HEK293 (cell line): Measurements from ENCODE around the gene PCBP1.

Experiments used
- CTCF ChIA-PET: fragments of 350-600 bp; formaldehyde crosslinking; extraction: SDS; loops from one replicate; lab custom pipeline; 2021; ENCODE audit warnings: antibody characterized with exemption; lab: Yijun Ruan, JAX
- POLR2A ChIA-PET: fragments of 300-600 bp; formaldehyde crosslinking; extraction: SDS; loops from one replicate; lab custom pipeline; 2020; ENCODE audit warnings: antibody characterized with exemption, inconsistent platforms; lab: Yijun Ruan, JAX
- H3K27ac ChIP-seq: fragments of 200-500 bp; sonication (Bioruptor generic); 2 replicates; pipeline ENCODE4 v1.5.1; 2014; ENCODE audit warnings: low read depth, low read length, control low read depth, inconsistent platforms; ENCODE audit errors: extremely low read depth
- H3K36me3 ChIP-seq, 2 experiments: fragments of 200-500 bp in 1 of 2; sonication (Bioruptor generic) in 1 of 2; 1 replicate in 1 of 2; 2 replicates in 1 of 2; pipeline ENCODE4 v1.5.1; 2014 to 2017; ENCODE audit warnings: inconsistent platforms in 2 of 2, low read length in 2 of 2; ENCODE audit not compliant: control insufficient read depth in 2 of 2, insufficient read depth in 1 of 2
- H3K4me1 ChIP-seq: fragments of 200-500 bp; sonication (Bioruptor generic); 2 replicates; pipeline ENCODE4 v1.5.1; 2014; ENCODE audit warnings: mild to moderate bottlenecking, low read length, inconsistent platforms; ENCODE audit not compliant: control insufficient read depth, insufficient read depth
- H3K4me3 ChIP-seq: 2 replicates; pipeline ENCODE4 v1.5.1; 2011; ENCODE audit warnings: low read depth, mild to moderate bottlenecking, control low read depth, low read length, moderate library complexity
- H3K9me3 ChIP-seq: fragments of 200-500 bp; sonication (Bioruptor generic); 2 replicates; pipeline ENCODE4 v1.5.1; 2014; ENCODE audit warnings: low read depth, low read length, inconsistent platforms; ENCODE audit not compliant: control insufficient read depth, insufficient read depth
- OVOL3 ChIP-seq: fragments of 450-650 bp; formaldehyde crosslinking; IDR thresholded peaks from 2 replicates; pipeline ENCODE4 v1.5.1; 2016; ENCODE audit warnings: missing biosample characterization, missing genetic modification characterization
- PRDM4 ChIP-seq: fragments of 450-650 bp; formaldehyde crosslinking; IDR thresholded peaks from 2 replicates; pipeline ENCODE4 v1.5.1; 2017; ENCODE audit warnings: missing biosample characterization, missing genetic modification characterization
- SCRT1 ChIP-seq: fragments of 450-650 bp; formaldehyde crosslinking; IDR thresholded peaks from 2 replicates; pipeline ENCODE4 v1.5.1; 2016; ENCODE audit warnings: missing biosample characterization, missing genetic modification characterization, borderline replicate concordance
- SCRT2 ChIP-seq: fragments of 450-650 bp; formaldehyde crosslinking; IDR thresholded peaks from 2 replicates; pipeline ENCODE4 v1.5.1; 2016; ENCODE audit warnings: missing biosample characterization, missing genetic modification characterization
- WT1 ChIP-seq: fragments of 450-650 bp; formaldehyde crosslinking; IDR thresholded peaks from 2 replicates; pipeline ENCODE4 v1.5.1; 2016; ENCODE audit warnings: missing biosample characterization, missing genetic modification characterization
- YY1 ChIP-seq: fragments of 450-650 bp; formaldehyde crosslinking; IDR thresholded peaks from 2 replicates; pipeline ENCODE4 v1.5.1; 2018; ENCODE audit warnings: missing biosample characterization, missing genetic modification characterization
- ZBTB17 ChIP-seq: fragments of 450-650 bp; formaldehyde crosslinking; IDR thresholded peaks from 2 replicates; pipeline ENCODE4 v1.5.1; 2016; ENCODE audit warnings: missing biosample characterization, missing genetic modification characterization
- ZBTB48 ChIP-seq: fragments of 450-650 bp; formaldehyde crosslinking; IDR thresholded peaks from 2 replicates; pipeline ENCODE4 v1.5.1; 2016; ENCODE audit warnings: missing biosample characterization, missing genetic modification characterization
- ZBTB8A ChIP-seq: fragments of 450-650 bp; formaldehyde crosslinking; IDR thresholded peaks from 2 replicates; pipeline ENCODE4 v1.5.1; 2016; ENCODE audit warnings: missing biosample characterization, missing genetic modification characterization
- ZFHX2 ChIP-seq: fragments of 450-650 bp; formaldehyde crosslinking; conservative IDR thresholded peaks from 2 replicates; pipeline ENCODE4 v1.5.1; 2016; ENCODE audit warnings: missing biosample characterization, missing genetic modification characterization
- ZNF169 ChIP-seq: fragments of 450-650 bp; formaldehyde crosslinking; IDR thresholded peaks from 2 replicates; pipeline ENCODE4 v1.5.1; 2016; ENCODE audit warnings: missing biosample characterization, missing genetic modification characterization
- ZNF221 ChIP-seq: fragments of 450-650 bp; formaldehyde crosslinking; IDR thresholded peaks from 2 replicates; pipeline ENCODE4 v1.5.1; 2017; ENCODE audit warnings: missing biosample characterization, missing genetic modification characterization, borderline replicate concordance
- ZNF292 ChIP-seq: fragments of 450-650 bp; formaldehyde crosslinking; IDR thresholded peaks from 2 replicates; pipeline ENCODE4 v1.5.1; 2016; ENCODE audit warnings: low read depth, missing biosample characterization, missing genetic modification characterization, borderline replicate concordance
- ZNF510 ChIP-seq: fragments of 450-650 bp; formaldehyde crosslinking; IDR thresholded peaks from 2 replicates; pipeline ENCODE4 v1.5.1; 2018; ENCODE audit warnings: mild to moderate bottlenecking, missing genetic modification characterization, missing biosample characterization; ENCODE audit not compliant: insufficient replicate concordance
- ZNF558 ChIP-seq: fragments of 450-650 bp; formaldehyde crosslinking; IDR thresholded peaks from 2 replicates; pipeline ENCODE4 v1.5.1; 2016; ENCODE audit warnings: missing biosample characterization, missing genetic modification characterization
- ZNF560 ChIP-seq: fragments of 450-650 bp; formaldehyde crosslinking; IDR thresholded peaks from 2 replicates; pipeline ENCODE4 v1.5.1; 2017; ENCODE audit warnings: missing biosample characterization, missing genetic modification characterization, borderline replicate concordance
- ZNF600 ChIP-seq: fragments of 450-650 bp; formaldehyde crosslinking; IDR thresholded peaks from 2 replicates; pipeline ENCODE4 v1.5.1; 2016; ENCODE audit warnings: missing biosample characterization, missing genetic modification characterization
- ZNF654 ChIP-seq: fragments of 450-650 bp; formaldehyde crosslinking; IDR thresholded peaks from 2 replicates; pipeline ENCODE4 v1.5.1; 2016; ENCODE audit warnings: low read depth, missing biosample characterization, missing genetic modification characterization
- ZNF670 ChIP-seq: fragments of 450-650 bp; formaldehyde crosslinking; IDR thresholded peaks from 2 replicates; pipeline ENCODE4 v1.5.1; 2016; ENCODE audit warnings: missing biosample characterization, missing genetic modification characterization, low read depth
- TF ChIP-seq, protein P1 (sequence below): fragments of 450-650 bp; formaldehyde crosslinking; IDR thresholded peaks from 2 replicates; pipeline ENCODE4 v1.5.1; 2016; ENCODE audit warnings: missing biosample characterization, missing genetic modification characterization
- TF ChIP-seq, protein P2 (sequence below): fragments of 450-650 bp; formaldehyde crosslinking; IDR thresholded peaks from 2 replicates; pipeline ENCODE4 v1.5.1; 2016; ENCODE audit warnings: missing biosample characterization, missing genetic modification characterization

The PCBP1 gene

DNA sequence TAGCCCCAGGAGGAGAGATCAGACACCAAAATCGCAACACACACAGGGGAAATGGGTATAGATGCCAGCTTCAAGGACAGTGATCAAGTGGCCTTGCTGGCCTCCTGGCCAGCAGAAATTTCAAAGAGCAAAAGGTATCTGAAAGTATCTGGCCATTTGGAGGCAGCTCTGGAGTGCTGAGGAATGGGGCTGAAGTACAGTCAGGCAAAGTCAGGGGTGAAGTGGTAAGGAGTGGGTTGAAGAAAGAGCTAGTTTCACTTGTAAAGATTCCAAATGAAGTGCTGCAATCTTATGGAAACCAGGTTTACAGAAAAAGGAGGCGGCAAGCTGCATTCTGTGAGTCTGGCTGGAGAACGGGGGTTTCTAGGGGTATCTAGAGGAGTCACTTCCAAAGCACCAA, 19.2 kb upstream of the PCBP1 start (continued):
- TF ChIP-seq ZNF292 (tag by site-specific recombination) (no peak), ZNF670 (tag by site-specific recombination) (no peak), ZNF558 (tag by site-specific recombination) (no peak), OVOL3 (no peak), ZFHX2 (tag by site-specific recombination) (no peak), ZNF510 (no peak), PRDM4 (tag by site-specific recombination) (no peak)

- TF ChIP-seq ZNF510 (no peak), ZNF560 (tag by site-specific recombination) (no peak), SCRT2 (tag by site-specific recombination) (peak; percentile 42)
- Histone ChIP-seq H3K9me3 (no peaks in the 10 kb centered on the region), H3K27ac (no peak overlapping the region), H3K36me3 (peaks cover 36 to 57% of the 10 kb centered on the region in 2 experiments), H3K4me1 (no peaks in the 10 kb centered on the region), H3K4me3 (no peak overlapping the region)
- CTCF ChIA-PET, result interaction anchor here (0.6 to 4.6 kb wide), 6 partner anchors 22 to 156 kb away, joined by 3 to 49 read pairs (median 4); partner anchors contain the start of gene MXD1
- POLR2A ChIA-PET, result interaction anchor here (0.6 to 2.7 kb wide), 2 partner anchors 155 to 321 kb away, joined by 6 to 30 read pairs; partner anchors contain the start of gene MXD1
These were observed 18.2 kb upstream of the PCBP1 start for GRCh38 chr2:70069049-70069448.

DNA sequence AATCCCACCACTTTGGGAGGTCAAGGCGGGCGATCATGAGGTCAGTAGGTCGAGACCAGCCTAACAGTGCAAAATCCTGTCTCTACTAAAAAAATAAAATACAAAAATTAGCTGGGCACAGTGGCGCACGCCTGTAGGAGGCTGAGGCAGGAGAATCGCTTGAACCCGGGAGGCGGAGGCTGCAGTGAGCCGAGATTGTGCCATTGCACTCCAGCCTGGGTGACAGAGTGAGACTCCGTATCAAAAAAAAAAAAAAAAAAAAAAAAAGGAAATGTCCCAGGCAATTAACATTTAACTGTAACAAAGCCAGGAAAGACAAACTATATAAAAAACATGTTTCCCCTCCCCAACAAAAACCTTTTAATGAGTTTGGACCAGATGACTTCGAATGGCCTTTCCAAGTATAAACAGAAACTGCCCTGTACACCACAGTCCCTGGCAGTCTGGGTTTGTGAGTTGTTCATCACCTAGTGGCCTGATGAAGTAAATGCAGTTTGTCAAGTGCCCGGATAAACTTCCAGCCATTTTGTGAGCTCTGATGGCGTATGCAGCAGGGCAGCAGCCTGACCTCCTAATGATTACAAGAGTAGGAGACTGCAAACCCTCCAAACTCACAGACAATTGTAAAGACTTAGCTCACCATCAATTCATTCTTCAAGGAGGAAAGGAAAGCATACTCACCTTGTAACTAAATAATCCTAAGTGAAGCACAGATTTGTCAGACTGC, 16.6 kb upstream of the PCBP1 start:
- ChIA-PET POLR2A (interaction anchor here (0.5 to 2.7 kb wide), 6 partner anchors 10 to 157 kb away, joined by 3 to 30 read pairs (median 3); partner anchors contain the start of gene MXD1), CTCF (interaction anchor here (0.6 to 4.6 kb wide), 24 partner anchors 9 to 627 kb away, joined by 3 to 49 read pairs (median 4); partner anchors contain the start of gene MXD1)
- H3K27ac ChIP-seq, result 0 out of 2 replicates have a peak overlapping the region, but pooled peaks have one; percentile 52
- TF ChIP-seq, protein P1, sequence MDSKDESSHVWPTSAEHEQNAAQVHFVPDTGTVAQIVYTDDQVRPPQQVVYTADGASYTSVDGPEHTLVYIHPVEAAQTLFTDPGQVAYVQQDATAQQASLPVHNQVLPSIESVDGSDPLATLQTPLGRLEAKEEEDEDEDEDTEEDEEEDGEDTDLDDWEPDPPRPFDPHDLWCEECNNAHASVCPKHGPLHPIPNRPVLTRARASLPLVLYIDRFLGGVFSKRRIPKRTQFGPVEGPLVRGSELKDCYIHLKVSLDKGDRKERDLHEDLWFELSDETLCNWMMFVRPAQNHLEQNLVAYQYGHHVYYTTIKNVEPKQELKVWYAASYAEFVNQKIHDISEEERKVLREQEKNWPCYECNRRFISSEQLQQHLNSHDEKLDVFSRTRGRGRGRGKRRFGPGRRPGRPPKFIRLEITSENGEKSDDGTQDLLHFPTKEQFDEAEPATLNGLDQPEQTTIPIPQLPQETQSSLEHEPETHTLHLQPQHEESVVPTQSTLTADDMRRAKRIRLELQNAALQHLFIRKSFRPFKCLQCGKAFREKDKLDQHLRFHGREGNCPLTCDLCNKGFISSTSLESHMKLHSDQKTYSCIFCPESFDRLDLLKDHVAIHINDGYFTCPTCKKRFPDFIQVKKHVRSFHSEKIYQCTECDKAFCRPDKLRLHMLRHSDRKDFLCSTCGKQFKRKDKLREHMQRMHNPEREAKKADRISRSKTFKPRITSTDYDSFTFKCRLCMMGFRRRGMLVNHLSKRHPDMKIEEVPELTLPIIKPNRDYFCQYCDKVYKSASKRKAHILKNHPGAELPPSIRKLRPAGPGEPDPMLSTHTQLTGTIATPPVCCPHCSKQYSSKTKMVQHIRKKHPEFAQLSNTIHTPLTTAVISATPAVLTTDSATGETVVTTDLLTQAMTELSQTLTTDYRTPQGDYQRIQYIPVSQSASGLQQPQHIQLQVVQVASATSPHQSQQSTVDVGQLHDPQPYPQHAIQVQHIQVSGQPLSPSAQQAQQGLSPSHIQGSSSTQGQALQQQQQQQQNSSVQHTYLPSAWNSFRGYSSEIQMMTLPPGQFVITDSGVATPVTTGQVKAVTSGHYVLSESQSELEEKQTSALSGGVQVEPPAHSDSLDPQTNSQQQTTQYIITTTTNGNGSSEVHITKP (tag by site-specific recombination), result peak; percentile 49
- TF ChIP-seq ZBTB8A (no peak), YY1 (tag by site-specific recombination) (no peak), WT1 (tag by site-specific recombination) (no peak), ZNF221 (tag by site-specific recombination) (no peak), ZNF169 (tag by site-specific recombination) (no peak), ZNF600 (peak; percentile 63; the same call in 1 of the 2 replicates), ZNF654 (tag by site-specific recombination) (peak; percentile 50), ZBTB17 (tag by site-specific recombination) (0 out of 2 replicates have a peak, but pooled peaks have one; percentile 34), ZBTB48 (peak; percentile 32; the same call in 1 of the 2 replicates), SCRT1 (tag by site-specific recombination) (no peak)
- TF ChIP-seq, protein P2, sequence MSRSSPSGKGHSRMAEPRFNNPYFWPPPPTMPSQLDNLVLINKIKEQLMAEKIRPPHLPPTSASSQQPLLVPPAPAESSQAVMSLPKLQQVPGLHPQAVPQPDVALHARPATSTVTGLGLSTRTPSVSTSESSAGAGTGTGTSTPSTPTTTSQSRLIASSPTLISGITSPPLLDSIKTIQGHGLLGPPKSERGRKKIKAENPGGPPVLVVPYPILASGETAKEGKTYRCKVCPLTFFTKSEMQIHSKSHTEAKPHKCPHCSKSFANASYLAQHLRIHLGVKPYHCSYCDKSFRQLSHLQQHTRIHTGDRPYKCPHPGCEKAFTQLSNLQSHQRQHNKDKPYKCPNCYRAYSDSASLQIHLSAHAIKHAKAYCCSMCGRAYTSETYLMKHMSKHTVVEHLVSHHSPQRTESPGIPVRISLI (tag by site-specific recombination), result peak; percentile 89
- TF ChIP-seq, all 188 proteins: peak for 6
- no peak overlapping the region for H3K4me3 ChIP-seq
- H3K36me3 ChIP-seq, result peaks cover 35 to 59% of the 10 kb centered on the region in 2 experiments
- H3K4me1 ChIP-seq, result no peaks in the 10 kb centered on the region
- no peaks in the 10 kb centered on the region for H3K9me3 ChIP-seq
